ENCODE measurements around the gene BCAR1.

- no peak for TF ChIP-seq CTCF (IDR thresholded peaks at IDR 0.05)
- TF ChIP-seq POLR2A (IDR thresholded peaks at IDR 0.05), result no peak
- TF ChIP-seq POLR2AphosphoS5 (IDR thresholded peaks at IDR 0.05), result no peak
These were observed 53.8 kb downstream of the BCAR1 start for GRCh38 chr16:75197522-75198134.
